Measurements from ENCODE around the gene GLUL.

The GLUL gene

GRCh38 chr1:182391362-182392049 lies at the start of gene GLUL:
Gene GLUL (minus strand): TSS chr1:182391790. CDS start chr1:182388737, 3,053 bp downstream.
- DNase-seq (ENCODE audit: low spot score) = peak; percentile 99

- no peak for DNase-seq (ENCODE audit: low spot score)
Observed at GRCh38 chr1:182438326-182438725, 46.7 kb upstream of the GLUL start.

- no peak for DNase-seq (ENCODE audit: low spot score)
Observed at GRCh38 chr1:182433580-182433979, 42.0 kb upstream of the GLUL start.

- no peak for DNase-seq (ENCODE audit: low spot score)
Observed at GRCh38 chr1:182431278-182431677, 39.7 kb upstream of the GLUL start.

- no peak for DNase-seq (ENCODE audit: low spot score)
Observed at GRCh38 chr1:182430263-182431068, 38.9 kb upstream of the GLUL start.

GRCh38 chr1:182428043-182428442 lies 36.5 kb upstream of the GLUL start:
- DNase-seq (ENCODE audit: low spot score) = no peak

- DNase-seq (ENCODE audit: low spot score) = no peak
Observed at GRCh38 chr1:182426442-182427430, 35.1 kb upstream of the GLUL start.

- no peak for DNase-seq (ENCODE audit: low spot score)
Observed at GRCh38 chr1:182415789-182416188, 24.2 kb upstream of the GLUL start.

- no peak for DNase-seq (ENCODE audit: low spot score)
Observed at GRCh38 chr1:182413969-182414368, 22.4 kb upstream of the GLUL start.

GRCh38 chr1:182413486-182413885 lies 21.9 kb upstream of the GLUL start:
- no peak for DNase-seq (ENCODE audit: low spot score)

GRCh38 chr1:182410620-182411273 lies 19.2 kb upstream of the GLUL start:
- DNase-seq (ENCODE audit: low spot score) = no peak

- DNase-seq (ENCODE audit: low spot score) = no peak
Observed at GRCh38 chr1:182410138-182410537, 18.5 kb upstream of the GLUL start.

GRCh38 chr1:182408435-182409075 lies 17.0 kb upstream of the GLUL start:
- DNase-seq (ENCODE audit: low spot score) = no peak

- DNase-seq (ENCODE audit: low spot score) = no peak
Observed at GRCh38 chr1:182407724-182408123, 16.1 kb upstream of the GLUL start.

GRCh38 chr1:182406012-182406411 lies 14.4 kb upstream of the GLUL start:
- no peak for DNase-seq (ENCODE audit: low spot score)

GRCh38 chr1:182405578-182405977 lies 14.0 kb upstream of the GLUL start:
- DNase-seq (ENCODE audit: low spot score) = no peak

- no peak for DNase-seq (ENCODE audit: low spot score)
Observed at GRCh38 chr1:182404781-182405180, 13.2 kb upstream of the GLUL start.

- DNase-seq (ENCODE audit: low spot score) = no peak
Observed at GRCh38 chr1:182400567-182400966, 9.0 kb upstream of the GLUL start, which contains the start of gene TEDDM1. Gene TEDDM1 (minus strand): TSS chr1:182400667. CDS start chr1:182400485, 182 bp downstream.

GRCh38 chr1:182397653-182398393 lies 6.2 kb upstream of the GLUL start:
- no peak for DNase-seq (ENCODE audit: low spot score)

- no peak for DNase-seq (ENCODE audit: low spot score)
Observed at GRCh38 chr1:182395906-182396305, 4.3 kb upstream of the GLUL start.
